HCT116 (cell line): Measurements from ENCODE around the gene ZNRF2. TPM values are rescaled to one million over a fixed set of nuclear protein-coding genes. Genes with fewer than 3 reads are reported as not detected.

Source experiments
- ATAC-seq: fragments of 200-7000 bp; cut with Tn5 transposase; 2 replicates; pipeline ENCODE4 v1.9.1; 2020; ENCODE audit warnings: mild to moderate bottlenecking, moderate library complexity
- BruUV-seq: library from RNA; stranded (reverse); fragments of 400-500 nt; replicated peaks from 2 replicates; lab custom pipeline; 2021; lab: Mats Ljungman, UMichigan
- CTCF ChIA-PET: fragments of 300-600 bp; sonication (Branson Sonifier 250); formaldehyde crosslinking; loops from one replicate; lab custom pipeline; 2021; ENCODE audit warnings: antibody characterized with exemption; lab: Charles Lee
- POLR2A ChIA-PET: fragments of 300-600, 350-600 bp; sonication (Branson Sonifier 250); formaldehyde crosslinking; loops from one replicate; lab custom pipeline; 2021; ENCODE audit warnings: antibody characterized with exemption; lab: Charles Lee
- RAD21 ChIA-PET, 2 experiments: fragments of 300-600 bp; sonication (Branson Sonifier 250); formaldehyde crosslinking; loops; one replicate each; lab custom pipeline; 2023; ENCODE audit warnings: low total read pairs in 2 of 2; ENCODE audit not compliant: uncharacterized antibody in 2 of 2, unreplicated experiment in 2 of 2, low non-redundant PET in 1 of 2; lab: Charles Lee
- DNase-seq: peaks from one replicate; pipeline ENCODE4 v3.0.0-alpha.2; 2010; ENCODE audit warnings: low read depth, low spot score
- H2AFZ ChIP-seq: fragments of 200-600 bp; shearing (Covaris generic), sonication (generic); 2 replicates; pipeline ENCODE4 v1.6.1; 2017; ENCODE audit warnings: low read depth, mixed run types, mixed read lengths, antibody characterized with exemption, low read length; ENCODE audit not compliant: poor library complexity, severe bottlenecking
- H3K27ac ChIP-seq: 2 replicates; pipeline ENCODE4 v1.5.1; 2012; ENCODE audit warnings: low read depth, low read length
- H3K27me3 ChIP-seq: fragments of 200-600 bp; sonication (generic); 2 replicates; pipeline ENCODE4 v1.6.1; 2016; ENCODE audit warnings: mixed run types, low read length, mixed read lengths; ENCODE audit not compliant: insufficient read depth
- H3K36me3 ChIP-seq, 2 experiments: fragments of 200-500 bp in 1 of 2; fragments of 200-600 bp in 1 of 2; sonication (Bioruptor generic) in 1 of 2; sonication (generic) in 1 of 2; 2 replicates each; pipeline versions ENCODE4 v1.5.1 to v1.6.1; 2014 to 2016; ENCODE audit warnings: low read length in 2 of 2, inconsistent platforms in 1 of 2, mixed read lengths in 1 of 2, mixed run types in 1 of 2; ENCODE audit not compliant: insufficient read depth in 2 of 2, control insufficient read depth in 1 of 2
- H3K4me1 ChIP-seq, 2 experiments: fragments of 200-600 bp in 1 of 2; sonication (generic) in 1 of 2; 2 replicates each; pipeline versions ENCODE4 v1.5.1 to v1.6.1; 2012 to 2017; ENCODE audit warnings: low read length in 2 of 2, inconsistent platforms in 1 of 2, mild to moderate bottlenecking in 1 of 2, mixed read lengths in 1 of 2, mixed run types in 1 of 2, moderate library complexity in 1 of 2; ENCODE audit not compliant: insufficient read depth in 2 of 2, control insufficient read depth in 1 of 2
- H3K4me2 ChIP-seq: fragments of 200-600 bp; sonication (generic); 2 replicates; pipeline ENCODE4 v1.6.1; 2017; ENCODE audit warnings: mixed run types, low read length, mixed read lengths
- H3K4me3 ChIP-seq, 2 experiments: fragments of 200-600 bp in 1 of 2; sonication (generic) in 1 of 2; replicated peaks in 1 of 2; 2 replicates each; pipeline ENCODE4 v1.5.1; 2011 to 2016; ENCODE audit warnings: low read length in 2 of 2, control low read depth in 1 of 2, low read depth in 1 of 2, mild to moderate bottlenecking in 1 of 2, mixed read lengths in 1 of 2, mixed run types in 1 of 2
- H3K79me2 ChIP-seq: fragments of 200-600 bp; sonication (generic); 2 replicates; pipeline ENCODE4 v1.6.1; 2017; ENCODE audit warnings: mild to moderate bottlenecking, mixed run types, low read length, moderate library complexity, mixed read lengths; ENCODE audit not compliant: insufficient read depth
- H3K9ac ChIP-seq: fragments of 200-600 bp; sonication (generic); 2 replicates; pipeline ENCODE4 v1.6.1; 2016; ENCODE audit warnings: low read length, mixed read lengths
- H3K9me2 ChIP-seq: fragments of 200-600 bp; sonication (generic), shearing (Covaris generic); 2 replicates; pipeline ENCODE4 v1.6.1; 2017; ENCODE audit warnings: mixed run types, mild to moderate bottlenecking, moderate library complexity; ENCODE audit not compliant: insufficient read depth
- H3K9me3 ChIP-seq, 2 experiments: fragments of 200-500 bp in 1 of 2; fragments of 200-600 bp in 1 of 2; sonication (Bioruptor generic) in 1 of 2; sonication (generic) in 1 of 2; 2 replicates each; pipeline ENCODE4 v1.6.1; 2014 to 2017; ENCODE audit warnings: low read length in 2 of 2, mixed read lengths in 2 of 2, inconsistent platforms in 1 of 2, low read depth in 1 of 2, mild to moderate bottlenecking in 1 of 2, mixed run types in 1 of 2, moderate library complexity in 1 of 2; ENCODE audit not compliant: control insufficient read depth in 1 of 2, insufficient read depth in 1 of 2
- H4K20me1 ChIP-seq: fragments of 200-600 bp; sonication (generic), shearing (Covaris generic); 2 replicates; pipeline ENCODE4 v1.6.1; 2017; ENCODE audit warnings: mixed run types, mild to moderate bottlenecking, moderate library complexity; ENCODE audit not compliant: insufficient read depth
- CEBPB ChIP-seq: IDR thresholded peaks from 2 replicates; pipeline ENCODE4 v1.6.1; 2012; ENCODE audit warnings: low read depth
- EZH2phosphoT487 ChIP-seq: fragments of 200-600 bp; IDR thresholded peaks from 2 replicates; pipeline ENCODE4 v1.6.1; 2018; ENCODE audit warnings: antibody characterized with exemption, borderline replicate concordance
- SP1 ChIP-seq: IDR thresholded peaks from 2 replicates; pipeline ENCODE4 v1.6.1; 2012; ENCODE audit warnings: low read depth
- ZFX ChIP-seq: fragments of 450-650 bp; IDR thresholded peaks from 2 replicates; pipeline ENCODE4 v1.6.1; 2017
- intact Hi-C: fragments of 100-400 bp; cut with micrococcal nuclease; formaldehyde crosslinking; loops from 2 replicates; pipeline ENCODE4 v1.10.0; 2022
- total RNA-seq: library from RNA; stranded (reverse); gene quantifications from one replicate; pipeline ENCODE4 v1.2.1, GENCODE V29; 2021; ENCODE audit not compliant: unreplicated experiment
- TF ChIP-seq, protein P1 (sequence below): IDR thresholded peaks from 2 replicates; pipeline ENCODE4 v1.6.1; 2011; ENCODE audit warnings: mild to moderate bottlenecking, low read length, moderate library complexity; ENCODE audit not compliant: insufficient replicate concordance; ENCODE audit errors: extremely low read depth
- TF ChIP-seq, protein P2 (sequence below): IDR thresholded peaks from 2 replicates; pipeline ENCODE4 v1.6.1; 2012

The ZNRF2 gene
- total RNA-seq, 1 experiment from 2014 or later, result 10.2 TPM

DNA sequence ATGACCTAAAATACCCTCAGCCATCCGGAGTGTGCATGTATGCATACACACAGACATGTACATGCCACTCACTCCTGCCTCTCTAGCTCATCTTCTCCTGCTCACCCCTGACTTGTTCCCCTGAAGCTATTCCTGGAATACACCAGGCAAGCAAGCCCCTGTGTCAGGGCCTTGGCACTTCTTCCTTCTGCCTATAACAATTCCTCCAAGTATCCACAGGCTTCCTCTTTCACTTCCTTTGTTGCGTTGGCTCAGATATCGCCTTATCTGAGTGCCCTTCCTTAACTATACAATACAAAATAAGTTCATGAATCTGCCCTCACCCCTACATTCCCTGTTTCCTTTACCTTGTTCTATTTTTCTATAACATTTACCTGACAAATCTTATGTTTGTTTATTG lies 105.4 kb downstream of the ZNRF2 start:
- TF ChIP-seq, protein P1, sequence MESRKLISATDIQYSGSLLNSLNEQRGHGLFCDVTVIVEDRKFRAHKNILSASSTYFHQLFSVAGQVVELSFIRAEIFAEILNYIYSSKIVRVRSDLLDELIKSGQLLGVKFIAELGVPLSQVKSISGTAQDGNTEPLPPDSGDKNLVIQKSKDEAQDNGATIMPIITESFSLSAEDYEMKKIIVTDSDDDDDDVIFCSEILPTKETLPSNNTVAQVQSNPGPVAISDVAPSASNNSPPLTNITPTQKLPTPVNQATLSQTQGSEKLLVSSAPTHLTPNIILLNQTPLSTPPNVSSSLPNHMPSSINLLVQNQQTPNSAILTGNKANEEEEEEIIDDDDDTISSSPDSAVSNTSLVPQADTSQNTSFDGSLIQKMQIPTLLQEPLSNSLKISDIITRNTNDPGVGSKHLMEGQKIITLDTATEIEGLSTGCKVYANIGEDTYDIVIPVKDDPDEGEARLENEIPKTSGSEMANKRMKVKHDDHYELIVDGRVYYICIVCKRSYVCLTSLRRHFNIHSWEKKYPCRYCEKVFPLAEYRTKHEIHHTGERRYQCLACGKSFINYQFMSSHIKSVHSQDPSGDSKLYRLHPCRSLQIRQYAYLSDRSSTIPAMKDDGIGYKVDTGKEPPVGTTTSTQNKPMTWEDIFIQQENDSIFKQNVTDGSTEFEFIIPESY, result no peak
- TF ChIP-seq EZH2phosphoT487 (no peak), CEBPB (no peak), SP1 (no peak), ZFX (no peak)
- TF ChIP-seq, protein P2, sequence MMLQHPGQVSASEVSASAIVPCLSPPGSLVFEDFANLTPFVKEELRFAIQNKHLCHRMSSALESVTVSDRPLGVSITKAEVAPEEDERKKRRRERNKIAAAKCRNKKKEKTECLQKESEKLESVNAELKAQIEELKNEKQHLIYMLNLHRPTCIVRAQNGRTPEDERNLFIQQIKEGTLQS, result no peak
- TF ChIP-seq, all 23 proteins: peak for 0
- Histone ChIP-seq H3K9me3 (no peaks in the 10 kb centered on the region), H3K9me2 (no peaks in the 10 kb centered on the region), H2AFZ (no peak overlapping the region), H3K9ac (no peak overlapping the region), H3K4me2 (no peak overlapping the region), H3K27me3 (no peaks in the 10 kb centered on the region), H3K4me3 (no peak overlapping the region), H3K4me1 (no peaks in the 10 kb centered on the region), H3K36me3 (no peaks in the 10 kb centered on the region), H3K79me2 (no peaks in the 10 kb centered on the region), H4K20me1 (no peaks in the 10 kb centered on the region), H3K27ac (no peak overlapping the region)
- intact Hi-C loops, result no loop called here
- ChIA-PET POLR2A (no interaction called here), RAD21 (no interaction called here), CTCF (no interaction called here)
- DNase-seq (no peak), ATAC-seq (no peak)
- no TSS peak for BruUV-seq
